A549 treated with CpdA at 1 μM for 4 hours (cell line): ENCODE measurements around the gene RPL28. TPM values are rescaled to one million over a fixed set of nuclear protein-coding genes. Genes with fewer than 3 reads are reported as not detected.

Experiments
- total RNA-seq: library from RNA; stranded (reverse); fragments of 200-300 nt; extraction: Qiagen RNA extraction; gene quantifications from 5 replicates; pipeline ENCODE4 v1.2.3, GENCODE V29; 2022; ENCODE audit warnings: low read depth

Gene RPL28
- 2,575 to 3,038 TPM (median 2,861 TPM) in 5 replicates for total RNA-seq

DNA sequence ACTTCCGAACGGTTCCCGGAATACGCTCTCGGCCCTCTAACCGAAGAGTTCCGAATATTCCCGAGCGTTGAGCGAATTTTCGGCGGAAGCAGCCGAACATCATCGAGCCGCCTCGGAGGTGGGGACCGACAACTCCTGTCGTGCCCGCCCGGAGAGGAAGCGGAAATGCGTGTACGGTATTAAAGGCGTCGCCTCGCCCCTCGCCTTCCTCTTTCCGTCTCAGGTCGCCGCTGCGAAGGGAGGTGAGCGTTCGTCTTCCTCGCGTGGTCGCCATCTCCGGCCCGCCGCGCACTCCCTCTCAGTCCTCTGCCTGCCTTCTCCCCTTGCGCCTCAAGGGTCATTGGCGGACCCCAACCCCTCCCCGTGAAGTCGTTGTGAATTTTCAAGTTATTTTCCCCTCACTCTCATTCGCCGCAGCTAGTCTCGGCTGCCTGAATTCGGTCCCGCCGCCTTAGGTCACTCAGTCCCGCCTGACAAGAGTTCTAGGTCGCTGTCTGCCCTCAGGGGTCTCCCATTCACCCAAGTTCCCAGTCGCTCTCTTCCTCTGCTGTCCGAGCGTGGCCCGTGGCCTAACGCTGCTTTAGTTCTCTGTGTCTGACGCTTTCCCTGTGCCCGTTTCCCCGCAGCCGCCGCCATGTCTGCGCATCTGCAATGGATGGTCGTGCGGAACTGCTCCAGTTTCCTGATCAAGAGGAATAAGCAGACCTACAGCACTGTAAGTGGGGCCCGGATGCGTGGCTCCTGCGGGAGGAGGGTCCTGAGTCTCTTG, at the start of gene RPL28:
Gene RPL28 (plus strand): TSS at position 209 of the 769 bp plus-strand sequence. CDS start 426 bp downstream, at position 635.

DNA sequence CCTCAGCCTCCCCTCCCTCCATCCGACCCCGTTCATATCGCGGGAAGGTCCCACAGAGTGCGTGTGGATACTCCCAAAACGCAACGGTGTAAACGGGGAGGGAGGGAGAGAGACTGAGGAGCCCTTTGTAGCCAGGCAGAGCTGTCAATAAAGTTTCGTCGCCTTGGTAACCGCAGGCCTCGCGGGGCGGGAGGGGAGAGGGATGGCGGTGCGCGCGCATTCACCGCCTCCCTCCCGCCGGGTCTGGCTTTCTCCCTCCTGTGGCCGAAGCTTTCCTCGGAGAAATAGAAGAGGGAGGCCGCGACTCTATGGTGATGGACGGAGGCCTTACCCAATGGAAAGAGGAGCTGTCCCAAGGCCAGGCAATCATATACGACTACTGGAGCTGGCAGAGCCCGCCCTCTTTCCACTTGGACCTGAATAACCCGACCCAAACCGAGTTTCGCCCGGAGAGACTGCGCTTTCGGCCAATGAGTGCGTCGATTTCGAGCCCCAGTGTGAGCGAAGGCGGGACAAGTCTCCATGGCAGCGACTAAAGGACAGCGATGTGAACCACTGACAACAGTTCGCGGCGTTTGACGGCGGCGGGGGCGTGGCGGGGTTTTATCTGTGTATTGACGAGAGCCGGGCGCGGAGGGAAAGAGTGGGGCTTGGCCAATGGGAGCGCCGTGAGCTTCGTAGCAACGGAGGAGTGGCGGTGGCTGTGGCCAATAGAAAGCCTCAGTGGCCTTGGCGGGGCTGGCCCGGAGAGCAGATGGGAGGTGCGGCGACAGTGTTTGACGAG, 46.4 kb upstream of the RPL28 start, which contains the start of gene KMT5C:
Gene KMT5C (plus strand): TSS at position 772 of the 784 bp plus-strand sequence. CDS start 2,061 bp downstream, outside the sequence.

DNA sequence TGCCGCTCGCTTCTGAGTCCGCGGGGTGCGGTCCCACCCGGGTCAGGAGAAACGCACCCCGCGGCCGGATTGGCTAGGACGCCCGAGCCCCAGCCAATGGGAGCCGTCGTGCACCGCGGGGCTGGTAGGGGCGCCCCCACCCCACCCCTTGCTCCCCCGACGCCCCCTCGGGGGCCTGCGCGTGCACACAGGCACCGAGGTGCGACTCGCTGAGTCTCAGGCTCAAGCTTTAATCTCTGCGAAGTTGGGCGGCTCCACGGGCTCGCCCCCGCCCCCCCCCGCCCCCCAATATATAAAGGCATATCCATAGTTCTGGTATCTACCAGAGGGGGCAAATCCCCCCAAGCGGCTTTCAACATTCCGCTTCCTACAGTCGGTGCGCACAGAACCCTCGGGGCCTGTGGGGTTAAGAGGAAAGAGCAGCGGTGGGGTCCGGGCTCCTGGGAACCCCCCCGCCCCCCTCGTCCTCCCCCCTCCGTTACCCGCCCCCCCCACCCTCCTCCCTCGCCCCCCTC, 31.0 kb upstream of the RPL28 start, which contains the start of gene COX6B2:
Gene COX6B2 (minus strand): TSS at position 22 of the 515 bp plus-strand sequence. CDS start 198 bp downstream, outside the sequence.

DNA sequence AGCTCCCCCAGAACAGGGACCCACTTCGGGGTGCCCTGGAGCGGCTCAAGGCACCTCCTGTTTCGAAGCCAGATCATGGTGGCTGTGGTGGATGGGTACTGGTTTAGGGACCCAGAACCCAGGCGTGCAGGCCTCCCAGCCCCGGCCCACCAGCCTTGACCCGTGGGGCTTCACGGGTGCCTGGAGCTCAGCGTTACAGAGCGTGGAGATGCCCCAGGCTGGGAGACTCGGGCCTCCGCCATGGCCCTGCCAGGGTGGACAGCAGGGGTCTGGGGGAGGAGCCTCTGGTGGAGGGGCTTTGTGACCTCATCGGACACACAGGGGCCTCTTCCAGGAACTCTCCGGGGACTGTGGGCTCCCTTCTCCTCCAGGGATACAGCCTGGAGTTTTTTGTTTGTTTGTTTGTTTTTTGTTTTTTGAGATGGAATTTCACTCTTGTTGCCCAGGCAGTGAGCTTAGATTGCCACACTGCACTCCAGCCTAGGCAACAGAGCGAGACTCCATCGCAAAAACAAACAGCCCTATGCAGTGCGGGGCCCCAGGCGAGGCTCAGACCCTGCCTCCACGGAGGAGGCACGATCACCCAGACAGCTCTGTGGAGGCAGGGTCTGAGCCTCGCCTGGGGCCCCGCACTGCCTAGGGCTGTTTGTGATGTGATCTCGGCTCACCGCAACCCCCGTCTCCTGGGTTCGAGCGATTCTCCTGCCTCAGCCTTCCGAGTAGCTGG, 22.6 kb upstream of the RPL28 start, which contains the start of gene GARIN5B:
Gene GARIN5B (minus strand): TSS at position 271 of the 727 bp plus-strand sequence. CDS start 194 bp downstream, at position 77.

DNA sequence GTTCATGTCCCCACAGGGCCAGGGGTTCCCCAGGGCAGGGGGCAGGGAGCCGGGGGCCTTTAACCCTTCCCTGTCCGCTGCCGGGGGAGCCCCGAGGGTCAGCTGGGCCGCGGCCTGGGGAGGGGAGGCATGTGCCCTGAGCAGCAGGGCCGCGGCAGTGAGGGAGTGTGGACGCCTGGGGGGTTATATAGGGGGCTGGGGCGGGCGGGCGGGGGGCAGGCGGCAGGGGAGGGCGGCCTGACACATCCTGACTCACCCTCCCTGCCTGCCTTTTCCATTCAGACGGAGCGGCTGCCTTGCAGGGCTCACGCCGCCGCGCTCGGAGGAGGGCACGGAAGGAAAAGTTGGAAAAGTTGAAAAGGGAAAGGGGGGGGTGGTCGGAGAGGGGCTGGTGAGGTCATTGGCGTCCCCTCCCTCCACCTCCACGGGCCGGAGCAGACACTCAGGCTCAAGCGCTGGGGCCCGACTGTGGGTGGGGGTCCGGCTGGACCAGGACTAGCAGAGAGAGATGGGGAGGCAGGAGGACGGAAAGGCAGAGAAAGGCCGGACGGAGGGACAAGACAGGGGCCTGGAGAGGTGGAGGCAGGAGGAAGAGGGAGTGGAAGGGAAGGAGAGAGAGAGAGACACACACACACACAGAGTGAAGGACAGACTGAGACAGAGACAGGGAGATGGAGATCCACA, 15.3 kb upstream of the RPL28 start, which contains the start of gene IL11:
Gene IL11 (minus strand): TSS at position 159 of the 684 bp plus-strand sequence. CDS start 153 bp downstream, at position 6.

DNA sequence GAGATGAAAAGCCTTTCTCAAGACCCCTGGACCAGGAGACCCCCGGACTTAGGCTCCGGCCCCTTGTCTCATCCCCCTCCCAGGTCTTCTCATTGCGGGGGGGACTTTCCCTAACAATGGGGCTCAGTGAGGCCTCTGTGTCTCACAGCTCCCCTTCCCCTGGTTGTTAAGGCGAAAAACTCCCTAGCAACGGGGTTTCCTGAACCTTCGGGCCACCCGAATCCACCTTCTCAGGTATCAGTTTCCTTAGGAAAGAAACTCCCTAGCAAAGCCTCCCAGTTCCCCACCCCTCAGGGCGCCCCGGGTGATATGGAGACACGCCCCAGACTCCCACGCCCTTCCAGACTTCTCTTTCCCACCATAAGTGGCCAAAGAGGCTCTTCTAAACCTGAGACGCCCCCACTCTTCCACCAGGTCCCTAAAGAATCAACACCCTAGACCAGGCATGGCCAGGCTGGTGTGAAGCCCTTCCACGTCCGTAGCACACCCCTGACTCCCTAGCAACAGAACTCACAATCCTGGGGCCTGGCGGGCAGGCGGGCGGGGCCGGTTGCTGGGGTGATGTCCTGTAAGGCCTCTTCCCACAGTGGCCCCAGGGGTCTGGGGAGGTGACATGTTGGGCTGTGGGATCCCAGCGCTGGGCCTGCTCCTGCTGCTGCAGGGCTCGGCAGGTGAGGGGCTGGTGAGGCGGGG, 9.3 kb upstream of the RPL28 start, which contains the start of gene TMEM190:
Gene TMEM190 (plus strand): TSS at position 586 of the 693 bp plus-strand sequence. CDS start 28 bp downstream, at position 614.

DNA sequence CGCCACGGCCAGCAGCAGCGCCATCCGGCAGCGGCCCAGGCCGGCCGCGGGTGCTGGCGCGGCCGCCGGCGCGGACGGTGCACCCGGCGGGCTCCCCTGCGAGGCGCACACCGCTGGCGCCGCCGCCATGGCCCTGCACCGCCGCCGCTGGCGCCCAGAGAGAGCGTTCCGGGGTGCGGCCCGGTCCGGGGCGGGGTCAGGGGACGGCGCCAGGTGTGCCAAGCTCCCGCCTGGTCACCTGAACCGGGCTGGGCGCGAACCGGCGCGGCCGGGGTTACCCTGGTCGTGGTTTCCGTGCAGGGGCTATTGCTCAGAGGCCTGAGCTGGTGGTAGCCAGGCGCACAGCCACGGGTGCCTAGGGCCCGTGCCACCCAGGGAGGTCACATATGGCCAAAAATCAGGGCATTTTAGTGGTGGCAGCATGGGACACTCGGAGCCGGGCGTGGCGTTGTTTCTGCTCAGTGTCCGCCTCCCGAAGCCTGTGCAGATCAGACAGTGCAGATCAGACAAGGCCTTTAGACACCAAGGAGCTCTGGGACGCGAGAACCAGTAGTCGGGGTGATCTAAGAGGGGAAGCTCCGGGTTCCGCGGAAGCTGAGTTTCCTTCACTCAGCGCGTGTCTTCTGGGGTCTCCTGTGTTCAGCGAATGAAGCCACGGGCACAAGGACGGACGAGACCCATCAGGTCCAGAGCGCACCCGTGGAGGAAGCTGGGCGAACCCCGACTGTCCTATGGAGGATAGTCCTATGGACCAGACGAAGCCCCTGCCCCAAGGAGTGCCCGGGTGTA, 1.4 kb upstream of the RPL28 start, which contains the start of gene TMEM238:
Gene TMEM238 (minus strand): TSS at position 162 of the 789 bp plus-strand sequence. CDS start 33 bp downstream, at position 129.

DNA sequence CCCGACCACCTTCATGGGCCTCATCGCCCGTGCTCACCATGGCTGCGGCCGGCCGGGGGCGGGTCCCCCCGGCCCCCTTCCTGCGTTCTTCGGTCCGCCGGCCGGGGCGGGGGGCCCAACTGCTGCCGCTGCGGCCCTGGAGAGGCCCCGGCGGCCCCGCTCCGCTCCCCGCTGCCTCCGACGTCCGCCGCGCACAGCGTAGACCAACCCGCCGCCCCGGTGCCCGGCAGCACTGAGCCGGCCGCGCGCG, 21.7 kb downstream of the RPL28 start, which contains the start of gene UBE2S:
Gene UBE2S (minus strand): TSS at position 239 of the 250 bp plus-strand sequence. CDS start 199 bp downstream, at position 40.

DNA sequence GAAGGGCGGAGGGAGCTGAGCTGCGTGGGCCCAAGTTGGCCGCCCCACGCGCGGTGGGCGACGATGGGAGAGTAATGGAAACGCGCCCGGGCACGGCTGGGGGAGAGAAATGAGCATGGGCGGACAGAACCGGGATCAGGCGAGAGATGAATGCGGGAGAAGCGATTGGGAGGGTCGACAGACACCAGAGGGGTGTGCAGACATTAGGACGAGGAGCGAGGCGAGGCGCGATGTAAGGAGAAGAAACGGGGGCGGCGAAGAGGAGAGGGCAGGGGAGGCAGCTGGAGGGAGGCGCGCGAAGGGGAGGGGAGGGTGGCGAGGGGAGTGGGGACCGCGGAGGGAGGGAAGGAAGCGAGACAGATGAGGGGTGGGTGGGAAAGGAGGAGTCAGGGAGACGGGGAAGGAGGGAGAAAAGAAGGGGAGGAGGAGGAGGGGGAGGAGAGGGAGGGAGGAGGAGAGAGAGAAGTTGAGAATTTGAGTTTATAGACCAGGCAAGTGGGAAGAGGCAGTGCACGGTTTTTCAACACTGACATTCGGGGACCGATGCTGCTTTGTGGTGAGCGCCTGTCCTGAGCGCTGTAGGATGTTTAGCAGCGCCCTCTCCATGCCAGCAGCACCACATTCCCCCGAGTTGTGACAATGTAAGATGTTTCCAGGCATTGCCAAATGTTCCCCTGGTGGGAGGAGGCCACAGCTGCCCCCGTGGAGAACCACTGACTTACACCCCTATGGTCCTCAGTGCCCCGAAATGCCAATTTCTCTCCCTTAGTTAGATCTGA, 57.5 kb downstream of the RPL28 start, which contains the start of gene SHISA7:
Gene SHISA7 (minus strand): TSS at position 256 of the 779 bp plus-strand sequence. CDS start 437 bp downstream, outside the sequence.

Other genes starting within 250 kb of the RPL28 start
- 115 to 148 TPM (median 126 TPM) in 5 replicates for gene TNNT1, start 236.7 kb upstream of the RPL28 start, total RNA-seq
- gene TNNI3, start 228.2 kb upstream of the RPL28 start, total RNA-seq: 6.7 to 8.9 TPM (median 7.7 TPM) in 5 replicates
- 5.2 to 7.2 TPM (median 6.9 TPM) in 5 replicates for gene DNAAF3, start 219.3 kb upstream of the RPL28 start, total RNA-seq
- gene SYT5, start 205.6 kb upstream of the RPL28 start, total RNA-seq: 3.0 to 4.6 TPM (median 3.5 TPM) in 5 replicates
- 2.9 to 6.6 TPM (median 5.6 TPM) in 5 replicates for gene PTPRH, start 176.4 kb upstream of the RPL28 start, total RNA-seq
- gene TMEM86B, start 157.2 kb upstream of the RPL28 start, total RNA-seq: 2.7 to 6.3 TPM (median 5.5 TPM) in 5 replicates
- gene PPP6R1, start 126.9 kb upstream of the RPL28 start, total RNA-seq: 98.6 to 127 TPM (median 124 TPM) in 5 replicates
- 118 to 146 TPM (median 136 TPM) in 5 replicates for gene HSPBP1, start 105.8 kb upstream of the RPL28 start, total RNA-seq
- gene BRSK1, start 101.9 kb upstream of the RPL28 start, total RNA-seq: 4.3 to 6.1 TPM (median 5.0 TPM) in 5 replicates
- gene TMEM150B, start 60.6 kb upstream of the RPL28 start, total RNA-seq: 0.06 to 0.27 TPM (median 0.19 TPM) in 3 of 5 replicates, not detected in the others
- 8.1 to 12.2 TPM (median 10.3 TPM) in 5 replicates for gene KMT5C, start 46.1 kb upstream of the RPL28 start, total RNA-seq
- gene COX6B2, start 31.2 kb upstream of the RPL28 start, total RNA-seq: 0.83 to 1.5 TPM (median 1.1 TPM) in 5 replicates
- 0.10 to 0.25 TPM (median 0.17 TPM) in 4 of 5 replicates, not detected in the other for gene GARIN5B, start 22.7 kb upstream of the RPL28 start, total RNA-seq
- 79.7 to 115 TPM (median 99.1 TPM) in 5 replicates for gene IL11, start 15.5 kb upstream of the RPL28 start, total RNA-seq
- gene TMEM190, start 9.1 kb upstream of the RPL28 start, total RNA-seq: 1.6 to 2.7 TPM (median 1.8 TPM) in 5 replicates
- 1.9 to 9.5 TPM (median 8.1 TPM) in 5 replicates for gene TMEM238, start 1.6 kb upstream of the RPL28 start, total RNA-seq
- gene UBE2S, start 21.9 kb downstream of the RPL28 start, total RNA-seq: 280 to 580 TPM (median 470 TPM) in 5 replicates
- gene SHISA7, start 57.4 kb downstream of the RPL28 start, total RNA-seq: not detected in 5 replicates
- gene ISOC2, start 75.7 kb downstream of the RPL28 start, total RNA-seq: 56.5 to 68.3 TPM (median 61.0 TPM) in 5 replicates
- gene C19orf85, start 78.8 kb downstream of the RPL28 start, total RNA-seq: not detected in 5 replicates
- 4.3 to 9.6 TPM (median 8.8 TPM) in 5 replicates for gene ZNF628, start 90.7 kb downstream of the RPL28 start, total RNA-seq
- gene NAT14, start 99.3 kb downstream of the RPL28 start, total RNA-seq: 40.9 to 61.3 TPM (median 58.0 TPM) in 5 replicates
- 0.38 to 1.5 TPM (median 0.61 TPM) in 5 replicates for gene SSC5D, start 102.5 kb downstream of the RPL28 start, total RNA-seq
- 1.8 to 3.1 TPM (median 2.5 TPM) in 5 replicates for gene SBK2, start 151.2 kb downstream of the RPL28 start, total RNA-seq
- gene SBK3, start 159.6 kb downstream of the RPL28 start, total RNA-seq: 1.8 to 2.7 TPM (median 2.3 TPM) in 5 replicates
- 16.1 to 35.4 TPM (median 25.5 TPM) in 5 replicates for gene ZNF579, start 194.9 kb downstream of the RPL28 start, total RNA-seq
- gene FIZ1, start 213.6 kb downstream of the RPL28 start, total RNA-seq: 17.5 to 27.0 TPM (median 25.5 TPM) in 5 replicates
- 14.0 to 19.4 TPM (median 18.4 TPM) in 5 replicates for gene ZNF524, start 214.4 kb downstream of the RPL28 start, total RNA-seq
- 7.9 to 14.8 TPM (median 13.3 TPM) in 5 replicates for gene ZNF865, start 219.7 kb downstream of the RPL28 start, total RNA-seq
- 5.4 to 6.6 TPM (median 6.3 TPM) in 5 replicates for gene ZNF784, start 238.6 kb downstream of the RPL28 start, total RNA-seq